Subcutaneous abdominal adipose tissue (tissue), 5 donors: ENCODE data around the gene HNRNPU.

Source experiments
- H3K27ac ChIP-seq: one replicate; pipeline ENCODE4 v1.7.0; 2013; ENCODE audit warnings: low read depth, mild to moderate bottlenecking, inconsistent platforms, low read length, moderate library complexity
- H3K27me3 ChIP-seq, 5 donors: one replicate each; pipeline ENCODE4 v1.7.0; 2013; ENCODE audit warnings: low read length in 5 of 5, inconsistent platforms in 1 of 5; ENCODE audit not compliant: control insufficient read depth in 5 of 5, insufficient read depth in 4 of 5
- H3K36me3 ChIP-seq, 5 donors: one replicate each; pipeline ENCODE4 v1.7.0; 2013; ENCODE audit warnings: low read length in 5 of 5; ENCODE audit not compliant: control insufficient read depth in 5 of 5, insufficient read depth in 5 of 5
- H3K4me1 ChIP-seq, 5 donors: one replicate each; pipeline ENCODE4 v1.7.0; 2013; ENCODE audit warnings: low read length in 5 of 5, mild to moderate bottlenecking in 3 of 5, moderate library complexity in 1 of 5; ENCODE audit not compliant: control insufficient read depth in 5 of 5, insufficient read depth in 5 of 5
- H3K4me3 ChIP-seq, 5 donors: one replicate each; pipeline ENCODE4 v1.7.0; 2013; ENCODE audit warnings: low read length in 5 of 5, low read depth in 1 of 5
- H3K9ac ChIP-seq, 5 donors: one replicate each; pipeline ENCODE4 v1.7.0; 2013; ENCODE audit warnings: low read length in 5 of 5, mild to moderate bottlenecking in 4 of 5, moderate library complexity in 3 of 5
- H3K9me3 ChIP-seq, 5 donors: one replicate each; pipeline ENCODE4 v1.7.0; 2013; ENCODE audit warnings: low read length in 5 of 5; ENCODE audit not compliant: control insufficient read depth in 5 of 5
- donor health status: healthy.
- donor health status: healthy.
- donor health status: healthy.
- donor health status: healthy.
- donor health status: healthy.

HNRNPU gene

DNA sequence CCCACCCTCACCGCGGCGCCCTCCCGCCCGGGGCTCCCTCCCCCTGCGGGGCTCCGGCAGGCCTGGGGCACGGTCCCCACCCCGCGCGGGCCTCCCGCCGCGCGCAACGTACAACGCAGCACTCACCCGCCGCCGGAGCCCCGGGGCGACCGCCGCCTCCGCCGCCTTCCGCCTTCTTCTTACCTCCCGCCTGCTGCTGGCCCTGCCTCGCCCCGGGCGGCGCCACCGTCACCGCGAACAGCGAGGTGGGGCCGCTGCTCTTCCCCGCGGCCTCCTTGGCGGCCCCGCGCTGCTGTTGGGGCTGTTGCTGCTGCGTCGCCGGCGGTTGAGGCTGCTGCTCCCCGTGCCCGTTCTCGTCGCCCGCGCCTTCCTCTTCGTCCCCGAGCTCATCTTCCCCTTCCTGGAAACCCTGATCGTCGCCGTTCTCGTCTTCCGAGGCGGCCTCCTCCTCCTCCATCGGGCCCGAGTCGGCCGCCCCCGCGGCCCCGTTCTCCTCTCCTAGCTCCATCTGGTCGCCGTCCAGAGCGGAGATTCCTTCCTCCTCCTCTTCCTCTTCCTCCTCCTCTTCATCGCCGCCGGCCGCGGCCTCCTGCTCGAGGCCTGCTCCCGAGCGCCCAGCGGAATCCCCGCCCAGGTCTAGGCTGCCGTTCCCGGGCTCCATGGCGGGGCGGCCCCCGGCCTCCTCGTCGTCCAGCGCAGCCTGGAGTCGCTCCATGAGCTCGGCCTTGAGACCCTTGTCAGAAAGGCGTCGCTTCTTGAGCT, 671 bp downstream of the HNRNPU start:
- H3K27ac ChIP-seq, result peak overlapping the region; percentile 96
- H3K4me1 ChIP-seq, result peaks cover 0 to 50% (median 42%) of the 10 kb centered on the region in 5 donors
- H3K27me3 ChIP-seq, result no peaks in the 10 kb centered on the region
- H3K9me3 ChIP-seq, result no peaks in the 10 kb centered on the region
- peak overlapping the region; percentile 73 to 100 (median 98) for H3K4me3 ChIP-seq
- H3K36me3 ChIP-seq, result peaks cover 13 to 25% (median 21%) of the 10 kb centered on the region in 5 donors
- peak overlapping the region; percentile 92 to 100 (median 100) for H3K9ac ChIP-seq

DNA sequence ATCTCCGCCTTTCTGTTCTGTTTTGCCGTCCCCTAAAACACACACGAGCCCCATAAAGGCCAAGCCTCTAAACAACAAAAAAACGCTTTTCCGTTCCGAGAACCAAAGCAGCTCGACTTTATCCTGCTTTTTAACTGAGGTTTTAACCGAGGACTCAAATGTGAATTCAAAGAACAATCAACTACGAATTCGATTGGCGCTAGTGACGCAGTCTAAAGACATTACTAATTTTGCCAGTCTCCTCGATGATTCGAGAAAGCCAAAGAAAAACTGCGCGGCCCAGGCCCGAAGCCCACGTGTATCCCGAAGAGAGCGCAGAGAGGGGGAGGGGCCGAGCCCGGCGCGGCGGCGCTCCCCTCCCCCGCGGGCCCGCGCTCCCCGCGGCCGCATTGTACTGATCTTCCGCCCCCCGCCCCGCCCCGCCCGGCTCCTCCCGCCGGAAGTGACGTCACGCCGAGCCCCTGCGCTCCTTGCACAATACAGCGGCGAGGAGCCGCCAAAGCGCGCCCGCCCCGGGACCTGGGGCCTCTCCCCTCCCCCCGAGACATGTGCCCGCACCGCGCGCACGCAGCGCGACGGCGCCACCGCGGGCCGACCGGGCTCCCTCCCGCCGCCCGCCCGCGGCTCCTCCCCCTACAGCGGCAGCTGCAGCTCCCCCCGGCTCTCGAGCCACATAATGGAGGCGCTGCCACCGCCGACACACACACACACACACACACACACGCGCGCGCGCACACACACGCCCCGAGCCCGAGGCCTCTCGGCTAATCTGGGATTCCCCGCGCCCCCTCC, 1.4 kb downstream of the HNRNPU start:
- H3K9ac ChIP-seq, result peak overlapping the region; percentile 90 to 100 (median 98)
- peaks cover 0 to 51% (median 45%) of the 10 kb centered on the region in 5 donors for H3K4me1 ChIP-seq
- H3K27me3 ChIP-seq, result no peaks in the 10 kb centered on the region
- H3K27ac ChIP-seq, result peak overlapping the region; percentile 100
- H3K4me3 ChIP-seq, result peak overlapping the region; percentile 91 to 100 (median 98)
- peaks cover 21 to 33% (median 29%) of the 10 kb centered on the region in 5 donors for H3K36me3 ChIP-seq
- H3K9me3 ChIP-seq, result no peaks in the 10 kb centered on the region

DNA sequence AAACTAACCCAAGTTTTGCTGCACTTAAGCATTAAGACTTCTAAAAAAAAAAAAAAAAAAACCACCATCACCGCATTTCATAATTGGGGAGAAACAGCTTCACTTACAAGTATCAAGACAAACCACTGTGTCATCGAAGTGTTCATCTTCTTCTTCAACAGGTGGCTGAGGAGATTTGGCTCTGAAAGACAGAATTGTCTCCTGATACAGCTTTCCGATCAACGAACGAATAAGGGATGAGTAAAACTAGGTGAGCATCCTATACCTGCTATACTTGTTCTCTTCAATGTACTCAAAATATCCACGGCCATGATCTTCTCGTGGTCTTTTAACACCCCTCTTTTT, 2.0 kb downstream of the HNRNPU start:
- Histone ChIP-seq H3K9ac (peak overlapping the region; percentile 80 to 99 (median 95)), H3K4me3 (peak overlapping the region; percentile 90 to 100 (median 95)), H3K4me1 (peaks cover 0 to 57% (median 46%) of the 10 kb centered on the region in 5 donors), H3K27ac (peak overlapping the region; percentile 100), H3K9me3 (no peaks in the 10 kb centered on the region), H3K36me3 (peaks cover 26 to 38% (median 35%) of the 10 kb centered on the region in 5 donors), H3K27me3 (no peaks in the 10 kb centered on the region)

DNA sequence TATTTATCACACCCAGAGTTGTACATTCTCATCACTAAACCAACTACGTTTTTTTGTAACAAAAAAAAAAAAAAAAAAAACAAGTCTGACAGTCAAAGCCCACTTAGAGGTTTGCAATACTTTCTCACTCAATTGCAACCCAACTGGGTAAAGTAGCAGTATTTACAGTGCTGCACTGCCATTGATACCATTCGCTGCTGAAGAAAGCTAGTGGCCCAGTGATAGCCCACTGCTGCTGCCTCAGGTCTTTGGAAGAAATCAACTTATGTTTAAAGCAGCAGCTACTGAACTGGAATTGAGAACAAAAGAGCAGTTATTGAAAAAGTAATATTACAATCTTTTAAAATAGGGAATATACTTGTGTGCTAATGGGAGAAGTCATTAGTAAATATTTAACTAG, 2.7 kb downstream of the HNRNPU start:
- Histone ChIP-seq H3K9ac (peak overlapping the region; percentile 80 to 99 (median 95)), H3K9me3 (no peaks in the 10 kb centered on the region), H3K4me1 (peaks cover 0 to 59% (median 46%) of the 10 kb centered on the region in 5 donors), H3K36me3 (peaks cover 31 to 45% (median 41%) of the 10 kb centered on the region in 5 donors), H3K27ac (peak overlapping the region; percentile 100), H3K27me3 (no peaks in the 10 kb centered on the region), H3K4me3 (peak overlapping the region; percentile 90 to 100 (median 95))

DNA sequence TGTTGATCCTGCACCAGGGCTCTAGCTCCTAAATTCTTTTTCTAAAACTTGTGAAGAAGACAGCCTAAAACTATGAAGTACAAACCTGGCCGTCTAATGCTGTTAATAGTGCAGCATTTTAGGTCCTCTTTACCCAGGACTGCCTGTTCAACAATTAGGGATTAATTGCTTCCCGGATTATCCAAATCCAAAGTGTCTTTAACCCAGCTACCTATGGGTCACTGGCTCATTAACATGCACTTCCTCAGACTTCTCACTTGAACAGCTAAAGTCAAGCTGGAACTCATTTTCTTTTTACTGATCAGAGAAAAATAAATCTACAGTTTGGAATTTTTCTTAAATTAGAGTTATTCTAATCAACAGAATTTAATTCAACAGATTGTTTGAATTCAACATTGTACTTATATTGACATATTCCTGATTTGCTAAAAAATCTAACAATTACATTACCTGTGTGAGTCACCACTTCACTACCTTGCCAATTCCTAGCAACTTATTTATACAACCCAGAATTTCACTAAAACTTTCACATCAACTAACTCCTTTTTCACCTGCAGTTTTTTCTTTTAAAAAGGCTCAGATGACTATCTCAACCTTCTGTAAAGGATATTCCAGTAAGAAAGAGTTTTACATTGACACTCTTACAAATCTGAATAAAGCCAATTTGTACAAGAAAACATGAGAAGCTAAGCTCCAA, 3.3 kb downstream of the HNRNPU start:
- peaks cover 0 to 59% (median 49%) of the 10 kb centered on the region in 5 donors for H3K4me1 ChIP-seq
- H3K4me3 ChIP-seq, result peak overlapping the region; percentile 90 to 100 (median 95)
- H3K27ac ChIP-seq, result peak overlapping the region; percentile 100
- no peaks in the 10 kb centered on the region for H3K27me3 ChIP-seq
- H3K9me3 ChIP-seq, result no peaks in the 10 kb centered on the region
- H3K36me3 ChIP-seq, result peaks cover 37 to 51% (median 47%) of the 10 kb centered on the region in 5 donors
- H3K9ac ChIP-seq, result peak overlapping the region; percentile 80 to 99 (median 95)

DNA sequence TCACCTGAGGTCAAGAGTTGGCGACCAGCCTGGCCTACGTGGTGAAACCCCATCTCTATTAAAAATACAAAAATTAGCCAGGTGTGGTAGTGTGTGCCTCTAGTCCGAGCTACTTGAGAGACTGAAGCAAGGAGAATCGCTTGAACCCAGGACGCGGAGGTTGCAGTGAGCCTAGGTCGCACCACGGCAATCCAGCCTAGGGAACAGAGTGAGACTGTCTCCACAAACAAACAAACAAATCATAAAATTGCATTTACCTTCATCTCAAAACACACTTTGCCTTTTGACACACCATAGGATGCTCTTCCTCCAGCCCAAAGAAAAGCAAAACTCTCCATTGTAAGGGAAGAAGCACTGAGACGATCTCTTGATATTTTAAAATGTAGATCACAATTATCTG, 4.3 kb downstream of the HNRNPU start:
- peak overlapping the region in 2 of 5 donors; percentile 32 to 45 for H3K9ac ChIP-seq
- H3K4me3 ChIP-seq, result peak overlapping the region; percentile 47 to 100 (median 90)
- peaks cover 45 to 61% (median 57%) of the 10 kb centered on the region in 5 donors for H3K36me3 ChIP-seq
- H3K27ac ChIP-seq, result peak overlapping the region; percentile 100
- H3K4me1 ChIP-seq, result peaks cover 1 to 55% (median 51%) of the 10 kb centered on the region in 5 donors
- H3K27me3 ChIP-seq, result no peaks in the 10 kb centered on the region
- H3K9me3 ChIP-seq, result no peaks in the 10 kb centered on the region

DNA sequence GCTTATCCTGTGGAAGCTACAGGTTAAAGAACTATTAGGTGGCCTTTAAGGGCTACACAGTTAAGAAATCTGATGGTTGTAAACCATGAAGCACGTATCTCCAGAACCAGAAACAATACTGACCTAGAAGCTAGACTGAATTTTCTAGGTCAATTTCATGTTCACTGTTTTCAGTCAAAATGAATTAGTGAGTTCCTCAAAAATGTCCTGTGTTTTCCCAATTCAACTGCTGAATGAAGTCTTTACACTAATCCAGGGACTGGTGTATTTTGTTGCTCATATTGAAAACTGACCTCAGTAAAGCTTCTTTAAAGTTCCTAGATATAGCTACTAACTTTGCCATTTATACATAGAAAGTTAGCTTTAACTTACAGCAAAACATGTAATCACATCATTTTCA, 6.0 kb downstream of the HNRNPU start:
- Histone ChIP-seq H3K4me1 (peaks cover 3 to 54% (median 48%) of the 10 kb centered on the region in 5 donors), H3K9ac (no peak overlapping the region), H3K4me3 (no peak overlapping the region), H3K27ac (no peak overlapping the region), H3K9me3 (no peaks in the 10 kb centered on the region), H3K27me3 (no peaks in the 10 kb centered on the region), H3K36me3 (peaks cover 59 to 76% (median 66%) of the 10 kb centered on the region in 5 donors)

DNA sequence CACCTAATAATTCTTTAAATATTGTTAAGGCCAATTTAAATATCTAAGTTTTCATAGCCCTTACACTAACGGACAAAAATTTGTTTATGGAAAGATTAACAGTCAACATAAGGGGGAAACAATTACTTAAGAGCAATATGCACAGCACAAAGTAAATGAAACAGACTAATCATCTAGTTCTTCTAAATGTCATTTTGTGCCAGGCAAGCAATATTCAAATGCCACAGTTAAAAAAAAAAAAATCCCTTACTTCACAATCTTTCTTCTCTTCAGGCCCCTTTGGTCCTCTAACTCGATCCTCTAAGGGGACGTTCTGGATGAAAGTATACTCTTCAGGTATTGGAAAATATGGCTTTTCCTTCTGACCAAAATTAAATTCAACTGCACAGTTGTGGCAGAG, 6.6 kb downstream of the HNRNPU start:
- Histone ChIP-seq H3K9me3 (no peaks in the 10 kb centered on the region), H3K36me3 (peaks cover 64 to 82% (median 69%) of the 10 kb centered on the region in 5 donors), H3K4me1 (peaks cover 3 to 54% (median 48%) of the 10 kb centered on the region in 5 donors), H3K9ac (peak overlapping the region in 1 of 5 donors; percentile 6), H3K4me3 (no peak overlapping the region), H3K27me3 (no peaks in the 10 kb centered on the region), H3K27ac (no peak overlapping the region)

DNA sequence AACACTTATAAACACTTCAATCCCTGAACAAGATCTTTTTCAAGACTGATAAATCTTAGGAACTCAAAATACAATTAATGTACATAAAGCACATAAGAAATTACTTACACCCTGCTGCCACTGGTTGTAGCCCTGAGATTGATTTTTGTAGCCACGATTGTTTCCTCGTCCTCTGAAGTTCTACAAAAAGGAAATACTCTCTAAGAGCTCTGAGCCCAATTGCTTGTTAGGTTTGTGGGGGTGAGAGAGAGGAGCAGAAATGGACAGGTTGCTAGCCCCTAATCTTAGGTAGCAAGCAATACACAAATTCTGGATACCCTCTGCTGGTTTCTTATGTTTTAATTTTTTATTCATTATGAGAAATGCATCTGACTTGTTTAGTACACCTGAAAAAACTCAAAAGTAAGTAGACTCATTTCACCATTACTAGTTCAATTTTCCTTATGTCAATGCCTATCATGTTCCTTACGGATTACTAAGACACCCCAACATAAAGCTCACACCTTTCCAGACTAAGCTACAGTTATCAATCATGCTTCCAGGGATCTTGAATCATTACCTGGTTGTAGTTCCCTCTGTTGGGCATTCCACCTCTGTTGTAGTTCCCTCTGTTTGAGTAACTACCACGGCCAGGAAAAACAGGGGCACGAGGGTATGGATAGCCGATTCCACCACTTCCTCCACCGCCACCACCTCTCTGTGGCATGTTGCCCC, 9.3 kb downstream of the HNRNPU start:
- H3K9ac ChIP-seq, result no peak overlapping the region
- H3K36me3 ChIP-seq, result peaks cover 72 to 94% (median 79%) of the 10 kb centered on the region in 5 donors
- no peaks in the 10 kb centered on the region for H3K9me3 ChIP-seq
- peaks cover 3 to 38% (median 31%) of the 10 kb centered on the region in 5 donors for H3K4me1 ChIP-seq
- H3K27me3 ChIP-seq, result no peaks in the 10 kb centered on the region
- H3K4me3 ChIP-seq, result no peak overlapping the region
- no peak overlapping the region for H3K27ac ChIP-seq
